Hematopoietic multipotent progenitor cell treated with erythropoietin and hydrocortisone succinate and interleukin-3 and kit ligand, for 4 days (in vitro differentiated cells): Measurements from ENCODE around the gene RALGPS1.

Experiments used
- DNase-seq: peaks from one replicate; pipeline ENCODE4 v3.0.0-alpha.2; 2015

RALGPS1 gene

GRCh38 chr9:127124111-127124531, 209.5 kb downstream of the RALGPS1 start:
- no peak for DNase-seq

- no peak for DNase-seq
Measured at GRCh38 chr9:127124792-127125191, 210.2 kb downstream of the RALGPS1 start.

GRCh38 chr9:127126971-127127370, 212.4 kb downstream of the RALGPS1 start:
- DNase-seq: no peak

DNA sequence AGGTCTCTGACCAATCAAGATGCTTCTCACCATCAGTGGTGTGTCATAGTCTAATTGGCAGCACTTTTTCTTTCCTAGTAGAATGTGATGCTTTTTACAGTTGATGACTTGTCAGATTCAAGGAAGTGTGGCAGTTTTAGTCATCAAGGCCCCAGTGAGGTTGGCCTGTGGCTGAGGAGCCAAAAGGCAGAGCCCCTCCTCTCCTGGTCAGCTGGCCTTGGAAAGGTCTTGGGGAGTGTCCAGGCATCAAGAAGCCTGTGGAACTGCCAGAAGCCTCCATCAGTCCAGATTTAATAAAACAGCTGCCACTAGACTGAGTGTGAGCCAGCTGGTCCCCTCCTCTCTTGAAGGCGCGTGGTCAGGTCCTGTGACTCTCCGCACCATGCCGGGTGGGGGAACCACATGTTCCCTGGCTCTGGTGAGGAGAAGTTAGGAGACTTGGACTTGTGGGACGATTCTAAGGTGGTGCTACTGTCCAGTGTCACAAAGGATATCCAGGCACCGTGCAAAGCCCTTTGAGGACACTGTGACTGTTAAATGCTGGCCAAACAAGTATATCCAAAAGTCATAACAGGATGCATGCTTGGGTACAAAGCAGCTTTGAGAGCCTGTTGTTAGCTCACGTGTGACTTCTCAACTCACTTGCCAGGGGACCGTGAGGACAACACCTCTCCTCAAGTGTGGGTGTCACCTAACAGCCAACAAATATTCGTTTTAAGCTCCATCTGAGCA, 213.9 kb downstream of the RALGPS1 start:
- DNase-seq: no peak

DNA sequence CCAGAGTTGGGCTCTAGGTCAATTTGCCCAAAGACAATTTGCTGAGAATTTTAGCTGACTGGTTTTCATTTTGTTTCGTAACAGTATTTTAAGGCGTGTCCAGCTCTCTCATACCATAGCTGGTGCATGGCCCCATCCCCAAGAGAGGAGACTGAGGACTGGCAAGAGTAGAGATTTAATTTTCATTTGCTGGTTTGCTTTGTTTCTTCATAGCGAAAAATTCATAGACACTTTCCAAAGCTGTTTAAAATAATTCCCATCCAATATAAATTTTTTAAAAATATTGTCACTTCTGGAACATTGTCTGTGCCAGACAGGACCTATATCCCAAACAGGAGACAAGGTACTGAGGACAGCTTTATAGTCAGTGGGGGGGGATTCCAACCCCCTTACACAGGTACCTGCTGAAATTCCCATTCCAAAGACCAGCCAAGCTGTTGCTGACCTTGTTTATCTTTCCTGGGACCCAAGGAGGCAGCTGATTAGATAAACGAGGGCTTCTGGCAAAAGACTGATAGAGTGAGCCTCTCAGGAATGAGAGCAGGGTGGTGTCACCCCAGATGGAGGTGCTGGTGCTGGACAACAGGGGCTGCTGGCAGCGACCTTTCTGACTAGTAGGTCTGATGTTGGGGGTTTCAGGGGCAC, 214.6 kb downstream of the RALGPS1 start:
- no peak for DNase-seq

GRCh38 chr9:127129718-127130085, 215.1 kb downstream of the RALGPS1 start:
- DNase-seq: no peak

GRCh38 chr9:127130235-127130634, 215.7 kb downstream of the RALGPS1 start:
- no peak for DNase-seq

GRCh38 chr9:127130661-127131538, 216.3 kb downstream of the RALGPS1 start:
- peak; percentile 84 for DNase-seq

DNA sequence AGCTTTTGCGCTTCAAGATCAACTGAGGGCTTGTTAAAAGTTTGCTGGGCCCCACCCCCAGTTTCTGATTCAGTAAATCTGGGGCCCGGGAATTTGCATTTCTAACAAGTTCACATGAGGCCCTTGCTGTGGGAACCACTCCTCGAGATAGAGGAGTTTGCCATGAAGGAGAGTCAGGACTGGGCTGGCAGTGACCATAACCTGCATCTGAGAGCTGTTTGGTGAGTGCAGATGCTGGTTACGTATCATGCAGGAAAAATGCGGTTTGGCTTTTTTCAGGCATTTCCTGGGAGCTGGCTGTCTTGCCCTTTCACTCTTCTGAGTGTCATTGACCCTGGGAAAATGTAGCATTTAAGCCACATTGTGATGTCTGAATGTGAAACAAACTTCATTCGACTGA, 217.3 kb downstream of the RALGPS1 start:
- no peak for DNase-seq

- no peak for DNase-seq
Measured at GRCh38 chr9:127132375-127132774, 217.8 kb downstream of the RALGPS1 start.

DNA sequence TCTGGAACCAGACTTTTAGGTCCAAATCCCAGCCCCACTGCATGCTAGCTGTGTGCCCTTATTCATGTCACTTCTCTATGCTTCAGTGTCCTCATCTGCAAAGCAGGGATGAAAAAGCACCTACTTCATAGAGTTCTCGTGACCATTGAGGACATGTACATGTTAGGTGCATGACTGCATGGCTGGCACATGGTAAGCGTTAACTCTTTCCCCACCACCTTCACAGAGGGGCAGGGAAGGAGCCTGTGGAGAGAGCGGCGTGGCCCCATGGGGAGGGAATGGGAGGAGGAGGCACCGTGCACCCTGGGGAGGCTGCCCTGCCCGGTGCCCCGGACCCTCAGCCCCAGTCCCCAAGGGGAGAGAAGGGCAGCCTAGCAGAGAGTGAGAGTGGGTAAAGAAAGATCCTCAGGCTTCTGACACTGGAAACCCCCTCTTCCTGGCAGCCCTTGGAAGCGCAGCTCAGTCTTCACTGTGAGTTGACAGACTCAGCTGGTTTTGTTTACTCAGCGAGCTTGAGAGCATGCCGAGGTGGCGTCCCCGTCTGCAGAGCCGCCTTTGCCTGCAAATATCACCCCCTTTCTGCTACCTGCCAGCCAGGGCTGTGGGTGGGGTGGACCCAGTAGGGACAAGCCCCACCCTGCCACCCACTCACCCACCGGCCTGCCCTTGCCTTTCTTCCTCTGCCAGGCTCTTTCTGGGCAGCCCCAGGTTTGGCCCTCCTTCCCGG, 218.5 kb downstream of the RALGPS1 start:
- DNase-seq: no peak

DNA sequence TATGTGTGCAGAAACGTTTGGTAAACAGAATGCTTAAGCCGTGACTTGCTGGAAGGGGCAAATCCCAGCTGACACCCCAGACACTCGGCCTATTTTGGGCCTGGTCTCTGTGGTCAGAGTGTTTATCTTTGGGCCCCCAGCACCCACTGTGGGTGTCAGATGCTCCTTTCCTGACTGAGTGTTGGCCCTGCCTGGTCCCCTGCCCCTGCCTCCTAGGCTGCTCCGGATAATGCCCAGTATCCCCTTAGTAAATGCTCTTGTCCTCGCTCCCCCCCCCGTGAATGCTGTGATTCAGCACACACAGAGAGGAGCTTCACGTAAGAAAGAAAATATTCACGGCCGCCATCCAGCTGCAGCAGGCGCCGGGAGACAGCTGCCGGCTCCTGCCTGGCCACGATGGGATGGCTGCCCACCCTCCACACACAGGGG, 219.2 kb downstream of the RALGPS1 start:
- no peak for DNase-seq

- no peak for DNase-seq
Measured at GRCh38 chr9:127135056-127135745, 220.6 kb downstream of the RALGPS1 start.

- no peak for DNase-seq
Measured at GRCh38 chr9:127136081-127136879, 221.7 kb downstream of the RALGPS1 start.

GRCh38 chr9:127136880-127137639, 222.5 kb downstream of the RALGPS1 start:
- DNase-seq: no peak

DNA sequence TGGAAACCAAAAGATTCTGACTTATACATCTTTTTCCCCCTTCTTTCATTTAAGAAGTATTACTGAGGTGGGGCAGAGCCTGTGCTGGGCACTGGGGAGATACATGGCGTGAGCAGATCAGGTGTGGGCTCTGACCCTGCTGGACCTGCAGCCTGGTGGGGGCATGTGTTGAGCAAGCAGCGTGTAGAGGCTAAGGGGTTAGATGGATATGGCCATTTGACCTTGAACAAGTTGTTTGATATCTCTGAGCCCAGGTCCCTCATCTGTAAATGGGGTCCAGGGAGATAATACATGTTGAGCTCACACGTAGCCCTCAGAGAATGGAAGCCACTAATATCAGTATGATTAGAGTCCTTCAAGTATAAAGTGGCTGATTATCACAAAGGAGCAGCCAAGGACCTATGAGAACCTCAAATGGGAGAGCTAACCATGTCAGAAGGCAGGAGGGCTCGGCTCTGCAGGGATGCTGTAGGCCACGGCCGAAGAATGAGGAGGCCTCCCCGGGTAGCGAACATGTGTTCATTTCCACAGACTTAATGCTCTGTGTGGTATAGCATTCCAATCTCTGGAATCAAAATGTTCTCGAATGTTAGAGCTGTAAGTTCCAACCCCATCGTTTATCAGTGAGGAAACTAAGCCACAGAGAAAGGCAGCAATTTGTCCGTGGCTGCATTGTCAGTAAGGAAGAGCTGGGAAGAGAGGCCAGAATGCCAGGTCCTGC, 223.2 kb downstream of the RALGPS1 start:
- DNase-seq: no peak

DNA sequence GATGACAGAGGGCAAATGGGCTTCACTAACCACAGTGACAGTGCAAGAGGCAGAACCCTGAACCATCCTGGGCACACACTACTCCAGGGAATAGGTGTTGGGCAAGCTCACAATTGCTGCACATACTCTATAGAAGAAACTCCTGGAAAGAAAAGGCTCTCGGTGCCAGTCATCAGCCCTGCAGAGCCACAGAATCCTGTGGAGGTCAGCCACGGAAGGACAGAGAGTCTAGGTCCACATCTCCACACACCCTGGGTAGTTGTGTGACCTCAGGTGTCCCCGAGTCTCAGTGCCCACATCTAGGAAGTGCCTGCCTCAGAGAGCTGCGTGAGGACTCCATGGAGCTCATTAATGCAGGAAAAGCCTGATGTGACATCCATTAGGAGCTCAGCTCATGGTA, 223.9 kb downstream of the RALGPS1 start:
- DNase-seq: no peak

GRCh38 chr9:127139071-127139731, 224.6 kb downstream of the RALGPS1 start:
- no peak for DNase-seq

DNA sequence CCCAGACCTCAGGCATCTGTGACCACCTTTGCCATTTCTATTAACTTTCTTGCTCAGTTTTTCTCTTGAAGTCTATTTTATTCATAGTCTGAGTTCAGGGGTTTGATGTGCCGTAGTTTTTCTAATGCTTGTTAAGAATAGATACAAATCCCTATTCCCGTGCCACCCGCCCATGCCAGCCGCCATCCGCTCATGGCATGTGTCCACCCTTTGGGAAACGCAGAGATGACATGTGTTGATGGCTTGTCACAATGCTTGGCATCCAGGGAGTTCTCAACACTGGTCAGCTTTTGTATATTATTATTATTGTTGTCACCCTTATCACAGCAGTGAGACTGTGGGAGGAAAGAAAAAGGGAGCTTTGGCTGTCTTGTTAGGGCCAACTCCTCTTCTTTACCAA, 225.2 kb downstream of the RALGPS1 start:
- no peak for DNase-seq
